ENCODE results near the gene SSB.

The SSB gene

DNA sequence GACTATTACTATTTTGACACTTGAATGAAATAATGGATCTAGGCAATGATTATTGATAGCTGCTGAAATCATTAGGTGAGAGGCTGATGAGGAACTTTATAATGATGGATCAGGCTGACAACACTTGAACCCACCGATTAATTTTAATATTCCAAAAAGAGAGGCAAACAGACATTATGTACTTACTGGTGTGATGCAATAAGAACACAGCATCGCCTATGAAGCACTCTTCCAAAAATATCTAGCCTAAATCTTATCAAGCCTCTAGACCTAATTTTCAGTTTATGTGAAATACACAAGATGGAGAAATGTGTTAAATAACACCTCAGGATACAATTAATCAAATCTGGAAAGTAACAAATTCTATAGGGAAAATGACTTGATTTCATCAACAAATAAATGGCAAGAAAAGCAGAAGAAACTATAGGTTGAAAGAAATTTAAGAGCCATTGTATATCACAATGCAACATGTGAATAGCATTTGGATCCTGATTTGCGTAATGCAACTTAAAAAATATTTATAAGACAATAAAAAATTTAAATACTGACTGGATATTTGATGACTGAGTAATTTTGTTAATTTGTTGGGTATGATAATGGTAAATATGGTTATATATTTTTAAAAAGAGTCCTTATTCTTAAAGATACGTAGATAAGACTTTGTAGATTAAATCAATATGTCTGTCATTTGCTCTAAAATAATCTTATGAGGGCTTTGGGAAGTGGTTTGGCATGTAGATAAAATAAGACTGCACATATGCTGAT lies 17.2 kb upstream of the SSB start:
- DNase-seq (ENCODE audit: low spot score): no peak
- TF ChIP-seq, protein P1, sequence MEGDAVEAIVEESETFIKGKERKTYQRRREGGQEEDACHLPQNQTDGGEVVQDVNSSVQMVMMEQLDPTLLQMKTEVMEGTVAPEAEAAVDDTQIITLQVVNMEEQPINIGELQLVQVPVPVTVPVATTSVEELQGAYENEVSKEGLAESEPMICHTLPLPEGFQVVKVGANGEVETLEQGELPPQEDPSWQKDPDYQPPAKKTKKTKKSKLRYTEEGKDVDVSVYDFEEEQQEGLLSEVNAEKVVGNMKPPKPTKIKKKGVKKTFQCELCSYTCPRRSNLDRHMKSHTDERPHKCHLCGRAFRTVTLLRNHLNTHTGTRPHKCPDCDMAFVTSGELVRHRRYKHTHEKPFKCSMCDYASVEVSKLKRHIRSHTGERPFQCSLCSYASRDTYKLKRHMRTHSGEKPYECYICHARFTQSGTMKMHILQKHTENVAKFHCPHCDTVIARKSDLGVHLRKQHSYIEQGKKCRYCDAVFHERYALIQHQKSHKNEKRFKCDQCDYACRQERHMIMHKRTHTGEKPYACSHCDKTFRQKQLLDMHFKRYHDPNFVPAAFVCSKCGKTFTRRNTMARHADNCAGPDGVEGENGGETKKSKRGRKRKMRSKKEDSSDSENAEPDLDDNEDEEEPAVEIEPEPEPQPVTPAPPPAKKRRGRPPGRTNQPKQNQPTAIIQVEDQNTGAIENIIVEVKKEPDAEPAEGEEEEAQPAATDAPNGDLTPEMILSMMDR (IDR thresholded peaks at IDR 0.05; ENCODE audit: borderline replicate concordance, control extremely low read depth, extremely low read depth, insufficient read depth, missing control alignments): no peak
- in situ Hi-C loops (cut with MboI; ENCODE audit: low sequenced_read_pairs, unreplicated experiment): no loop called here

DNA sequence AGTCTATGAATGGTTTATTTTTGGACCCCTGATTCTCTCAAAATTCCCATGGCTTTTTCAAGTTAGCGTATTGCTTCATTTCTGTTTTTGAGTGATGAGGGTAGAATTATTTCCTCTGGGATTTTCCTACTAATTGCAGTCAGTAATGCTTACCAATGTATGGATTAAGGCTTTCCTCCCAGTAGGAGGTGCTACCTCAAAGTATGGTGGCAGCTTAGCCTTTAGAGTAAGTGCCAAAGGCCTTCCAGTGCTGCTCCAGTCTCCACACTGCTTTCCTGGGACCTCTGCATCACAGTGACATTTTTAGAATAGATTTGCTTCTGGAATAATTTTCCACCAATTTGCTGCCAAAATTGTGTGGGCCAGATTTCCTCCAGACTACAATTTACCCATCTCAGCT lies 16.2 kb upstream of the SSB start:
- TF ChIP-seq, protein P1 (IDR thresholded peaks at IDR 0.05; ENCODE audit: borderline replicate concordance, control extremely low read depth, extremely low read depth, insufficient read depth, missing control alignments): no peak
- in situ Hi-C loops (cut with MboI; ENCODE audit: low sequenced_read_pairs, unreplicated experiment): no loop called here
- DNase-seq (ENCODE audit: low spot score): no peak

- in situ Hi-C loops (cut with MboI; ENCODE audit: low sequenced_read_pairs, unreplicated experiment): no loop called here
- no peak for DNase-seq (ENCODE audit: low spot score)
- TF ChIP-seq, protein P1 (IDR thresholded peaks at IDR 0.05; ENCODE audit: borderline replicate concordance, control extremely low read depth, extremely low read depth, insufficient read depth, missing control alignments): no peak
These were observed 8.1 kb upstream of the SSB start for GRCh38 chr2:169790581-169790980.

- in situ Hi-C loops (cut with MboI; ENCODE audit: low sequenced_read_pairs, unreplicated experiment): no loop called here
- no peak for DNase-seq (ENCODE audit: low spot score)
- TF ChIP-seq, protein P1 (IDR thresholded peaks at IDR 0.05; ENCODE audit: borderline replicate concordance, control extremely low read depth, extremely low read depth, insufficient read depth, missing control alignments): no peak
These were observed 3.5 kb upstream of the SSB start for GRCh38 chr2:169795181-169795580.

DNA sequence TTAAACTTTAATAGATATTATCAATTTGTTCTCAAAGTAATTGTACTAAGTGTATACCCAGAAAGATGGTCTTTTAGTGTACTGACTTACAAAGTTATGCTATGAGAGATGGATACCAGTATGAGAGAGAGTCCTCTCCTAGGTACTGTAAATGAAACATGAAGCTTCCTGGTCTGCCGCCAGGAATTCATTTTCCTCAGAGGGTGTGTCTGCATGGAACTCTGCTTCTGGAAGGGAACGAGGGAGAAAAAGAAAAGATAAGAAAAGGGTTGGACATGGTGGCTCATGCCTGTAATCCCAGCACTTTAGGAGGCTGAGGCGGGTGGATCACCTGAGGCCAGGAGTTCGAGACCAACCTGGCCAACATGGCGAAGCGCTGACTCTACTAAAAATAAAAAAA lies 2.2 kb upstream of the SSB start:
- in situ Hi-C loops (cut with MboI; ENCODE audit: low sequenced_read_pairs, unreplicated experiment): no loop called here
- TF ChIP-seq, protein P1 (IDR thresholded peaks at IDR 0.05; ENCODE audit: borderline replicate concordance, control extremely low read depth, extremely low read depth, insufficient read depth, missing control alignments): no peak
- DNase-seq (ENCODE audit: low spot score): no peak

DNA sequence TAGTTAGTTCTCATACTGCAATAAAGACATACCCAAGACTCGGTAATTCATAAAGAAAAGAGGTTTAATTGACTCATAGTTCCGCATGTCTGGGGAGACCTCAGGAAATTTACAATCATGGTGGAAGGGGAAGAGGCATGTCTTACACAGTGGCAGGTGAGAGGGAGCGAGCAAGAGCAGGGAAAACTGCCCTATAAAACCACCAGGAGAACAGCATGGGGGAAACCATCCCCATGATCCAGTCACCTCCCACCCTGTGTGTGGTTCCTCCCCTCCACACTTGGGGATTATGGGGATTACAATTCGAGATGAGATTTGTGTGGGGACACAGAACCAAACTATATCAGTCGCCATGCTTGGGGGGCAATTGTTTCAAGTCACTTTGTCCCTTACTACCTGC lies 1.1 kb upstream of the SSB start:
- TF ChIP-seq, protein P1 (IDR thresholded peaks at IDR 0.05; ENCODE audit: borderline replicate concordance, control extremely low read depth, extremely low read depth, insufficient read depth, missing control alignments): no peak
- in situ Hi-C loops (cut with MboI; ENCODE audit: low sequenced_read_pairs, unreplicated experiment): no loop called here
- DNase-seq (ENCODE audit: low spot score): no peak
